Measurements from ENCODE around the gene EPN1.

GRCh38 chr19:55692681-55693081 lies 17.7 kb downstream of the EPN1 start:
- TF ChIP-seq, protein P1, sequence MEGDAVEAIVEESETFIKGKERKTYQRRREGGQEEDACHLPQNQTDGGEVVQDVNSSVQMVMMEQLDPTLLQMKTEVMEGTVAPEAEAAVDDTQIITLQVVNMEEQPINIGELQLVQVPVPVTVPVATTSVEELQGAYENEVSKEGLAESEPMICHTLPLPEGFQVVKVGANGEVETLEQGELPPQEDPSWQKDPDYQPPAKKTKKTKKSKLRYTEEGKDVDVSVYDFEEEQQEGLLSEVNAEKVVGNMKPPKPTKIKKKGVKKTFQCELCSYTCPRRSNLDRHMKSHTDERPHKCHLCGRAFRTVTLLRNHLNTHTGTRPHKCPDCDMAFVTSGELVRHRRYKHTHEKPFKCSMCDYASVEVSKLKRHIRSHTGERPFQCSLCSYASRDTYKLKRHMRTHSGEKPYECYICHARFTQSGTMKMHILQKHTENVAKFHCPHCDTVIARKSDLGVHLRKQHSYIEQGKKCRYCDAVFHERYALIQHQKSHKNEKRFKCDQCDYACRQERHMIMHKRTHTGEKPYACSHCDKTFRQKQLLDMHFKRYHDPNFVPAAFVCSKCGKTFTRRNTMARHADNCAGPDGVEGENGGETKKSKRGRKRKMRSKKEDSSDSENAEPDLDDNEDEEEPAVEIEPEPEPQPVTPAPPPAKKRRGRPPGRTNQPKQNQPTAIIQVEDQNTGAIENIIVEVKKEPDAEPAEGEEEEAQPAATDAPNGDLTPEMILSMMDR (IDR thresholded peaks at IDR 0.05; ENCODE audit: low read depth, low read length, poor library complexity, severe bottlenecking) = no peak
- TF ChIP-seq EZH2phosphoT487 (IDR thresholded peaks at IDR 0.05; ENCODE audit: borderline replicate concordance, low read length) = no peak

Measured in DOHH2 (cell line).